ENCODE measurements around the gene SLC16A6.

- TF ChIP-seq, protein P1, sequence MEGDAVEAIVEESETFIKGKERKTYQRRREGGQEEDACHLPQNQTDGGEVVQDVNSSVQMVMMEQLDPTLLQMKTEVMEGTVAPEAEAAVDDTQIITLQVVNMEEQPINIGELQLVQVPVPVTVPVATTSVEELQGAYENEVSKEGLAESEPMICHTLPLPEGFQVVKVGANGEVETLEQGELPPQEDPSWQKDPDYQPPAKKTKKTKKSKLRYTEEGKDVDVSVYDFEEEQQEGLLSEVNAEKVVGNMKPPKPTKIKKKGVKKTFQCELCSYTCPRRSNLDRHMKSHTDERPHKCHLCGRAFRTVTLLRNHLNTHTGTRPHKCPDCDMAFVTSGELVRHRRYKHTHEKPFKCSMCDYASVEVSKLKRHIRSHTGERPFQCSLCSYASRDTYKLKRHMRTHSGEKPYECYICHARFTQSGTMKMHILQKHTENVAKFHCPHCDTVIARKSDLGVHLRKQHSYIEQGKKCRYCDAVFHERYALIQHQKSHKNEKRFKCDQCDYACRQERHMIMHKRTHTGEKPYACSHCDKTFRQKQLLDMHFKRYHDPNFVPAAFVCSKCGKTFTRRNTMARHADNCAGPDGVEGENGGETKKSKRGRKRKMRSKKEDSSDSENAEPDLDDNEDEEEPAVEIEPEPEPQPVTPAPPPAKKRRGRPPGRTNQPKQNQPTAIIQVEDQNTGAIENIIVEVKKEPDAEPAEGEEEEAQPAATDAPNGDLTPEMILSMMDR (optimal IDR thresholded peaks at IDR 0.05 in 1 of 3, IDR thresholded peaks at IDR 0.05 in 1 of 3, conservative IDR thresholded peaks at IDR 0.05 in 1 of 3; ENCODE audit: extremely low read depth in 1 of 3, insufficient read depth in 2 of 3, low read length in 3 of 3), result no peak
- no peak for TF ChIP-seq EZH2 (IDR thresholded peaks at IDR 0.05; ENCODE audit: low read length)
Measured at GRCh38 chr17:68288375-68288774, 2.6 kb downstream of the SLC16A6 start.

Data from keratinocyte (primary cell).